BE2C (cell line): ENCODE results near the gene STUB1.

Experiments
- DNase-seq: peaks from one replicate; pipeline ENCODE4 v3.0.0-alpha.2; 2020
- H3K27me3 ChIP-seq: fragments of 250-450 bp; sonication (Bioruptor Pico); 2 replicates; pipeline ENCODE4 v1.5.1; 2020; ENCODE audit warnings: mild to moderate bottlenecking
- H3K36me3 ChIP-seq: fragments of 250-450 bp; sonication (Bioruptor Pico); 2 replicates; pipeline ENCODE4 v1.5.1; 2020; ENCODE audit warnings: mild to moderate bottlenecking
- H3K4me1 ChIP-seq: fragments of 250-450 bp; sonication (Bioruptor Pico); 2 replicates; pipeline ENCODE4 v1.5.1; 2020
- H3K4me3 ChIP-seq: 2 replicates; pipeline ENCODE4 v1.5.1; 2011; ENCODE audit warnings: low read depth, low read length
- H3K9me3 ChIP-seq: fragments of 250-450 bp; sonication (Bioruptor Pico); 2 replicates; pipeline ENCODE4 v1.5.1; 2020
- TF ChIP-seq, protein P1 (sequence below): IDR thresholded peaks from 2 replicates; pipeline ENCODE4 v1.5.1; 2012; ENCODE audit warnings: mild to moderate bottlenecking, low read depth, low read length

The STUB1 gene

DNA sequence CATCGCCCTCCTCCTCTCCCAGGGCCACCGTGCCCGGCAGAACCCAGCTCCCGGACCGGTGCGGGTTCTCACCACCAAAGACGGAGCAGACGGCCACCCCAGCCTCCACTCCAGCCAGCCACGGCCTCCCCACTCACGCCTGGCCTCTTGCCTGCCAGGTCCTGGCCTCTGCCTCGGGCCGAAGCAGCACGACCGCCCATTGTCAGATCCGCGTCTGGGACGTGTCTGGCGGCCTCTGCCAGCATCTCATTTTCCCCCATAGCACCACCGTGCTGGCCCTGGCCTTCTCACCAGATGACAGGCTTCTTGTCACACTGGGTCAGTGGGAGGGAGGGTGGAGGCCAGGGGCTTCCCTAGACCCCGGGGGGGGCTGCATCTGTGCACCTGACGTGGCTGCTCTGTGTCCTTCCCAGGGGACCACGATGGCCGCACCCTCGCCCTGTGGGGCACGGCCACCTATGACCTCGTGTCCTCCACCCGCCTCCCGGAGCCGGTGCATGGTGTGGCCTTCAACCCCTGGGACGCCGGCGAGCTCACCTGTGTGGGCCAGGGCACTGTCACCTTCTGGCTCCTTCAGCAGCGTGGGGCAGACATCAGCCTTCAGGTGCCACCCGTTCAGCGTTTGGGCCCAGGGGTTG is 18.9 kb upstream of the STUB1 start:
- TF ChIP-seq, protein P1, sequence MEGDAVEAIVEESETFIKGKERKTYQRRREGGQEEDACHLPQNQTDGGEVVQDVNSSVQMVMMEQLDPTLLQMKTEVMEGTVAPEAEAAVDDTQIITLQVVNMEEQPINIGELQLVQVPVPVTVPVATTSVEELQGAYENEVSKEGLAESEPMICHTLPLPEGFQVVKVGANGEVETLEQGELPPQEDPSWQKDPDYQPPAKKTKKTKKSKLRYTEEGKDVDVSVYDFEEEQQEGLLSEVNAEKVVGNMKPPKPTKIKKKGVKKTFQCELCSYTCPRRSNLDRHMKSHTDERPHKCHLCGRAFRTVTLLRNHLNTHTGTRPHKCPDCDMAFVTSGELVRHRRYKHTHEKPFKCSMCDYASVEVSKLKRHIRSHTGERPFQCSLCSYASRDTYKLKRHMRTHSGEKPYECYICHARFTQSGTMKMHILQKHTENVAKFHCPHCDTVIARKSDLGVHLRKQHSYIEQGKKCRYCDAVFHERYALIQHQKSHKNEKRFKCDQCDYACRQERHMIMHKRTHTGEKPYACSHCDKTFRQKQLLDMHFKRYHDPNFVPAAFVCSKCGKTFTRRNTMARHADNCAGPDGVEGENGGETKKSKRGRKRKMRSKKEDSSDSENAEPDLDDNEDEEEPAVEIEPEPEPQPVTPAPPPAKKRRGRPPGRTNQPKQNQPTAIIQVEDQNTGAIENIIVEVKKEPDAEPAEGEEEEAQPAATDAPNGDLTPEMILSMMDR = peak; percentile 8; the same call in 1 of the 2 replicates

DNA sequence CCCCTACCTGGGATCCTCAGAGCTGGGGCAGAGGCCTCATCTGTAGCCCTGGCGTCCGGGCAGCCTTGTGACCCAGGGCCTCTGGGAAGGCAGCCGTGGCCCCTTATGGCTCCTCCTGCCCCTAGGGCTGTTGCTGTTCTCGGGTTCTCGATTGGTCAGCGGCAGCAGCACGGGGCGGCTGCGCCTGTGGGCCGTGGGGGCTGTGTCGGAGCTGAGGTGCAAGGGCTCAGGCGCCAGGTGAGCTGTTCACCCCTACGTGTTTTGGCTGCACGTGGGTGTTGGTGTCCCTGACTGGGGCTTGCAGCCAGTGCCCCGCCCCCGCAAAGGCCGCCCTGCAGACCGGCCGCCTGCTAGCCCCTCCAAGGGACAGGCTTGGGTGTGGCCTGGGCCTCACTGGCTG is 18.1 kb upstream of the STUB1 start:
- DNase-seq = no peak
- Histone ChIP-seq H3K4me3 (no peak overlapping the region), H3K9me3 (no peaks in the 10 kb centered on the region), H3K27me3 (no peaks in the 10 kb centered on the region), H3K36me3 (peaks cover 17% of the 10 kb centered on the region), H3K4me1 (peaks cover 13% of the 10 kb centered on the region)
- TF ChIP-seq, protein P1 = no peak

More for the DNA sequence above, 18.9 kb upstream of the STUB1 start:
- no peaks in the 10 kb centered on the region for H3K9me3 ChIP-seq
- H3K4me3 ChIP-seq = peak overlapping the region; percentile 16
- no peak for DNase-seq
- no peaks in the 10 kb centered on the region for H3K27me3 ChIP-seq
- H3K36me3 ChIP-seq = peaks cover 21% of the 10 kb centered on the region
- H3K4me1 ChIP-seq = peaks cover 13% of the 10 kb centered on the region

DNA sequence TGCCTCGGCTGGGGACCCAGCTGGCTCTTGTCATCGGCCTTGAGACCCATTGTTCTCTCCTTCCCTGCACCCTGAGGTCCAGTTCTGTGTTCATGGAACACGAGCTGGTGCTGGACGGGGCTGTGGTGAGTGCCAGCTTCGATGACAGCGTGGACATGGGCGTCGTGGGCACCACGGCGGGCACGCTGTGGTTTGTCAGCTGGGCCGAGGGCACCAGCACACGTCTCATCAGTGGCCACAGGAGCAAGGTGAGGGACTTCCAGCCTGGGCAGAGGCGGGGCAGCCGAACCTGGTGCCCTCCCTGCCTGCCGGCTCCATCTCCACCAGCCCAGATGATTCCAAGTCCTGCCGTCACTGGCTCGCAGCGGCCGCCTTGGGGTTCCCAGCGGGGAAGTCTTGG is 17.6 kb upstream of the STUB1 start:
- no peak for DNase-seq
- no peaks in the 10 kb centered on the region for H3K27me3 ChIP-seq
- no peaks in the 10 kb centered on the region for H3K9me3 ChIP-seq
- no peak overlapping the region for H3K4me3 ChIP-seq
- peaks cover 13% of the 10 kb centered on the region; the same call in 1 of the 2 replicates for H3K36me3 ChIP-seq
- H3K4me1 ChIP-seq = peaks cover 13% of the 10 kb centered on the region
- TF ChIP-seq, protein P1 = no peak

DNA sequence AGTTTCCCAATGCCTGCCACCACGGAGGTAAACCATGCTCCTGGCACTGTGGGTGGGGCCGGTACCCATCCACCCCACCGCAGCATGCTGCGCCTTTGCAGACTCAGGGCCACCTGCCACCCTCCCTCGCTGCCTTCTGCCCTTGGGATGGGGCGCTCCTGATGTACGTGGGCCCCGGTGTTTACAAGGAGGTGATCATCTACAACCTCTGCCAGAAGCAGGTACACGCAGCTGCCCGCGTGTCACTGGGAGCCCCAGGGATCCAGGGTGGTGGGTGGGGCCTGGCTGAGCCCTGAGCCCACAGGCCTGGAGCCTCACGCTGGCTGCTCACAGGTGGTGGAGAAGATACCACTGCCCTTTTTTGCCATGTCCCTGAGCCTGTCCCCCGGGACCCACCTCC is 13.6 kb upstream of the STUB1 start:
- no peaks in the 10 kb centered on the region for H3K4me1 ChIP-seq
- H3K36me3 ChIP-seq = peaks cover 28% of the 10 kb centered on the region
- no peak for DNase-seq
- no peak overlapping the region for H3K4me3 ChIP-seq
- TF ChIP-seq, protein P1 = no peak
- H3K27me3 ChIP-seq = no peaks in the 10 kb centered on the region
- no peaks in the 10 kb centered on the region for H3K9me3 ChIP-seq

DNA sequence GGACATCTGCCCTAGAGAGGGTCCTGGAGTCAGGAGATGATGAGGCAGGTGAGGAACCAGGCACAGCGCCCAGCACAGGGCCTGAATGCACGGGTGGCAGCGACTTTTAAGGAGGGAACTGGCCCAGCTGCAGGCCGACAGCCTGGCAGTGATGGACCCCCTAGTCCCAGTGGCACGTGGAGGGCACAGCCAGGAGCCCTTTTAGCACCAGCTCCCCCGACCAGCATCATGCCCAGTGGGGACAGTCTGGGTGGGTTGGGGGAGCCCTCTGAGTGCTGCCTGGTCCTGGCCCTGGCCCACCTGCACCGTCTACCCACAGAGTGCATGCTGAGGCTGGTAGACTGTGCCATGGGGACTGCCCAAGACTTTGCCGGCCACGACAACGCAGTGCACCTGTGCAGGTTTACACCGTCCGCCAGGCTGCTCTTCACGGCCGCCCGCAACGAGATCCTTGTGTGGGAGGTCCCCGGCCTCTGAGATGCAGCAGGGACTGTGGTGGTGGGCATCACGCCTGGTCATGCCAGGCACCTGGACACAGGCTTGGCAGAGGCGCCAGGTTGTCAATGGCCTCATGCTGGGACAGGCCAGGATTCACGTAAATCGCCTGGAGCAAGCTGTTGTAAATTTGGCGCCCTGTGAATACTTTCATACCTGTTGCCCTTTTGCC is 13.0 kb upstream of the STUB1 start:
- Histone ChIP-seq H3K36me3 (peaks cover 33% of the 10 kb centered on the region), H3K9me3 (no peaks in the 10 kb centered on the region), H3K27me3 (no peaks in the 10 kb centered on the region), H3K4me1 (no peaks in the 10 kb centered on the region), H3K4me3 (no peak overlapping the region; the same call in 1 of the 2 replicates)
- no peak for DNase-seq
- TF ChIP-seq, protein P1 = no peak
